Chondrocyte (in vitro differentiated cells): ENCODE results near the gene PIP5K1C. TPM values are rescaled to one million over a fixed set of nuclear protein-coding genes. Genes with fewer than 3 reads are reported as not detected.

ENCODE experiments used
- DNase-seq: peaks from one replicate; pipeline ENCODE4 v3.0.0; 2021; ENCODE audit warnings: mixed read lengths, low spot score
- H3K27ac Mint-ChIP-seq: one replicate; pipeline ENCODE4 v1.8.0; 2021; ENCODE audit warnings: mild to moderate bottlenecking, moderate library complexity, mixed read lengths; ENCODE audit not compliant: unreplicated experiment
- H3K27me3 Mint-ChIP-seq: 2 replicates; pipeline ENCODE4 v1.8.0; 2021; ENCODE audit warnings: low read depth, mixed read lengths
- H3K36me3 Mint-ChIP-seq: 2 replicates; pipeline ENCODE4 v1.8.0; 2021; ENCODE audit warnings: low read depth, mixed read lengths
- H3K4me1 Mint-ChIP-seq: 2 replicates; pipeline ENCODE4 v1.8.0; 2021; ENCODE audit warnings: low read depth, mild to moderate bottlenecking, mixed read lengths
- H3K4me3 Mint-ChIP-seq: one replicate; pipeline ENCODE4 v1.8.0; 2021; ENCODE audit warnings: mild to moderate bottlenecking, moderate library complexity, mixed read lengths; ENCODE audit not compliant: unreplicated experiment
- H3K9me3 Mint-ChIP-seq: 2 replicates; pipeline ENCODE4 v1.8.0; 2021; ENCODE audit warnings: low read depth, mixed read lengths
- CTCF ChIP-seq: fragments of 200-600 bp; sonication (generic); IDR thresholded peaks from 2 replicates; pipeline ENCODE4 v1.5.0; 2021; ENCODE audit warnings: antibody characterized with exemption, mild to moderate bottlenecking, moderate library complexity
- total RNA-seq: library from RNA; stranded (reverse); gene quantifications from 3 replicates; pipeline ENCODE4 v1.2.1, GENCODE V29; 2021

The PIP5K1C gene
- total RNA-seq, 1 donor from 2014 or later, result 81.0 TPM

- H3K27me3 Mint-ChIP-seq, result no peaks in the 10 kb centered on the region
- peaks cover 6% of the 10 kb centered on the region for H3K36me3 Mint-ChIP-seq
- peak overlapping the region; percentile 98 for H3K27ac Mint-ChIP-seq
- H3K4me3 Mint-ChIP-seq, result no peak overlapping the region
- DNase-seq, result peak; percentile 96
- TF ChIP-seq CTCF, result no peak
- no peaks in the 10 kb centered on the region for H3K9me3 Mint-ChIP-seq
- peaks cover 45% of the 10 kb centered on the region for H3K4me1 Mint-ChIP-seq
Measured at GRCh38 chr19:3683405-3684053, 16.7 kb downstream of the PIP5K1C start.

- H3K27me3 Mint-ChIP-seq, result no peaks in the 10 kb centered on the region
- peak overlapping the region; percentile 98 for H3K27ac Mint-ChIP-seq
- peaks cover 6% of the 10 kb centered on the region for H3K36me3 Mint-ChIP-seq
- DNase-seq, result peak; percentile 75
- H3K4me1 Mint-ChIP-seq, result peaks cover 43% of the 10 kb centered on the region
- no peaks in the 10 kb centered on the region for H3K9me3 Mint-ChIP-seq
- peak overlapping the region; percentile 2 for H3K4me3 Mint-ChIP-seq
- TF ChIP-seq CTCF, result no peak
Measured at GRCh38 chr19:3682741-3683404, 17.4 kb downstream of the PIP5K1C start.

- no peaks in the 10 kb centered on the region for H3K9me3 Mint-ChIP-seq
- no peak for DNase-seq
- peaks cover 43% of the 10 kb centered on the region for H3K4me1 Mint-ChIP-seq
- H3K4me3 Mint-ChIP-seq, result no peak overlapping the region
- H3K27ac Mint-ChIP-seq, result peak overlapping the region; percentile 98
- peaks cover 6% of the 10 kb centered on the region for H3K36me3 Mint-ChIP-seq
- TF ChIP-seq CTCF, result no peak
- no peaks in the 10 kb centered on the region for H3K27me3 Mint-ChIP-seq
Measured at GRCh38 chr19:3682286-3682685, 18.0 kb downstream of the PIP5K1C start.

GRCh38 chr19:3680939-3681338 is 19.3 kb downstream of the PIP5K1C start:
- no peak overlapping the region for H3K27ac Mint-ChIP-seq
- no peak overlapping the region for H3K4me3 Mint-ChIP-seq
- peaks cover 6% of the 10 kb centered on the region for H3K36me3 Mint-ChIP-seq
- DNase-seq, result no peak
- H3K4me1 Mint-ChIP-seq, result peaks cover 42% of the 10 kb centered on the region
- H3K27me3 Mint-ChIP-seq, result no peaks in the 10 kb centered on the region
- no peaks in the 10 kb centered on the region for H3K9me3 Mint-ChIP-seq
- TF ChIP-seq CTCF, result no peak

- H3K9me3 Mint-ChIP-seq, result no peaks in the 10 kb centered on the region
- no peak for DNase-seq
- H3K36me3 Mint-ChIP-seq, result peaks cover 6% of the 10 kb centered on the region
- peaks cover 32% of the 10 kb centered on the region for H3K4me1 Mint-ChIP-seq
- H3K27ac Mint-ChIP-seq, result no peak overlapping the region
- no peaks in the 10 kb centered on the region for H3K27me3 Mint-ChIP-seq
- no peak overlapping the region for H3K4me3 Mint-ChIP-seq
- TF ChIP-seq CTCF, result no peak
Measured at GRCh38 chr19:3679581-3679980, 20.7 kb downstream of the PIP5K1C start.
